A673 (cell line): ENCODE measurements around the gene DUSP6. TPM values are rescaled to one million over a fixed set of nuclear protein-coding genes. Genes with fewer than 3 reads are reported as not detected.

ENCODE experiments used
- BruUV-seq: library from RNA; stranded (reverse); fragments of 400-500 nt; replicated peaks from 2 replicates; lab custom pipeline; 2021; lab: Mats Ljungman, UMichigan
- CTCF ChIA-PET: fragments of 300-600 bp; sonication (Branson Sonifier 250); formaldehyde crosslinking; loops from one replicate; lab custom pipeline; 2022; ENCODE audit warnings: antibody characterized with exemption; lab: Charles Lee
- POLR2A ChIA-PET: fragments of 300-600 bp; sonication (Branson Sonifier 250); formaldehyde crosslinking; loops from one replicate; lab custom pipeline; 2022; ENCODE audit warnings: antibody characterized with exemption; ENCODE audit not compliant: low non-redundant PET; lab: Charles Lee
- DNase-seq: peaks from one replicate; pipeline ENCODE4 v3.0.0-alpha.2; 2015; ENCODE audit warnings: low spot score
- H3K27ac ChIP-seq: fragments of 200-600 bp; sonication (generic); 2 replicates; pipeline ENCODE4 v1.5.1; 2016; ENCODE audit warnings: mixed run types, low read depth, mild to moderate bottlenecking, mixed read lengths, antibody characterized with exemption, low read length; ENCODE audit not compliant: poor library complexity, severe bottlenecking
- H3K27me3 ChIP-seq: fragments of 200-600 bp; sonication (generic); replicated peaks from 2 replicates; pipeline ENCODE4 v1.6.1; 2017; ENCODE audit warnings: mixed run types, low read depth, mild to moderate bottlenecking, mixed read lengths, antibody characterized with exemption, low read length; ENCODE audit not compliant: insufficient read depth, poor library complexity
- H3K36me3 ChIP-seq: fragments of 200-600 bp; sonication (generic); 2 replicates; pipeline ENCODE4 v1.6.1; 2016; ENCODE audit warnings: mixed run types, mild to moderate bottlenecking, mixed read lengths, antibody characterized with exemption, low read length; ENCODE audit not compliant: insufficient read depth, poor library complexity, severe bottlenecking
- H3K4me1 ChIP-seq: fragments of 200-600 bp; sonication (generic); 2 replicates; pipeline ENCODE4 v1.6.1; 2017; ENCODE audit warnings: mixed run types, mild to moderate bottlenecking, mixed read lengths, antibody characterized with exemption, low read length; ENCODE audit not compliant: insufficient read depth, poor library complexity, severe bottlenecking
- H3K4me3 ChIP-seq: fragments of 200-600 bp; sonication (generic); 2 replicates; pipeline ENCODE4 v1.5.1; 2016; ENCODE audit warnings: low read depth, mixed run types, mild to moderate bottlenecking, mixed read lengths, low read length; ENCODE audit not compliant: poor library complexity, severe bottlenecking
- H3K9me3 ChIP-seq: fragments of 200-600 bp; sonication (generic); 2 replicates; pipeline ENCODE4 v1.6.1; 2016; ENCODE audit warnings: mixed run types, low read depth, mild to moderate bottlenecking, mixed read lengths, antibody characterized with exemption, low read length; ENCODE audit not compliant: poor library complexity, severe bottlenecking
- CTCF ChIP-seq: fragments of 300-800, 200-600 bp; sonication (generic); conservative IDR thresholded peaks from 2 replicates; pipeline ENCODE4 v1.5.1; 2017; ENCODE audit warnings: low read depth, mild to moderate bottlenecking, antibody characterized with exemption, low read length, moderate library complexity, mixed read lengths
- EZH2 ChIP-seq: fragments of 200-600 bp; sonication (generic); IDR thresholded peaks from 2 replicates; pipeline ENCODE4 v1.6.1; 2017; ENCODE audit warnings: borderline replicate concordance, low read depth, mild to moderate bottlenecking, mixed read lengths, antibody characterized with exemption, low read length; ENCODE audit not compliant: poor library complexity, severe bottlenecking
- intact Hi-C: fragments of 100-400 bp; cut with micrococcal nuclease; formaldehyde crosslinking; loops from one replicate; pipeline ENCODE4 v1.10.0; 2022; ENCODE audit not compliant: unreplicated experiment
- total RNA-seq: library from RNA; stranded (reverse); gene quantifications from 2 replicates; pipeline ENCODE4 v1.2.3, GENCODE V29; 2021

Gene DUSP6
- total RNA-seq, 1 experiment from 2014 or later, result 226 TPM

GRCh38 chr12:89319606-89320005 is 32.7 kb downstream of the DUSP6 start:
- intact Hi-C loops, result no loop called here
- H3K4me1 ChIP-seq, result peaks cover 46% of the 10 kb centered on the region
- no peaks in the 10 kb centered on the region for H3K36me3 ChIP-seq
- H3K27me3 ChIP-seq, result no peaks in the 10 kb centered on the region
- no peaks in the 10 kb centered on the region for H3K9me3 ChIP-seq
- H3K27ac ChIP-seq, result peak overlapping the region; percentile 43
- TF ChIP-seq EZH2 (no peak), CTCF (no peak)
- BruUV-seq, result no TSS peak
- no peak for DNase-seq
- POLR2A ChIA-PET, result no interaction called here
- no peak overlapping the region for H3K4me3 ChIP-seq
- CTCF ChIA-PET, result no interaction called here

- Histone ChIP-seq H3K4me3 (no peak overlapping the region), H3K36me3 (no peaks in the 10 kb centered on the region), H3K27ac (peak overlapping the region; percentile 43), H3K9me3 (no peaks in the 10 kb centered on the region), H3K27me3 (no peaks in the 10 kb centered on the region), H3K4me1 (peaks cover 46% of the 10 kb centered on the region)
- no TSS peak for BruUV-seq
- intact Hi-C loops, result no loop called here
- POLR2A ChIA-PET, result no interaction called here
- CTCF ChIA-PET, result no interaction called here
- DNase-seq, result peak; percentile 56
- TF ChIP-seq EZH2, result no peak
- no peak for TF ChIP-seq CTCF
Observed at GRCh38 chr12:89319122-89319521, 33.2 kb downstream of the DUSP6 start.

- no peak for DNase-seq
- TF ChIP-seq CTCF, result no peak
- TF ChIP-seq EZH2, result no peak
- Histone ChIP-seq H3K4me3 (no peak overlapping the region), H3K9me3 (no peaks in the 10 kb centered on the region), H3K27me3 (no peaks in the 10 kb centered on the region), H3K36me3 (no peaks in the 10 kb centered on the region), H3K27ac (peak overlapping the region; percentile 46), H3K4me1 (peaks cover 42% of the 10 kb centered on the region)
- ChIA-PET CTCF (no interaction called here), POLR2A (interaction anchor here (0.6 kb wide), 1 partner anchor 36 kb away, joined by 3 read pairs; no protein-coding TSS in a partner anchor)
- intact Hi-C loops, result no loop called here
- BruUV-seq, result no TSS peak
Observed at GRCh38 chr12:89316705-89317139, 35.6 kb downstream of the DUSP6 start.
